Left lung (tissue), 10 donors: ENCODE results near the gene WNT2. TPM values are rescaled to one million over a fixed set of nuclear protein-coding genes. Genes with fewer than 3 reads are reported as not detected.

Experiments used
- ATAC-seq: fragments of 200-7000 bp; cut with Tn5 transposase; one replicate; pipeline ENCODE4 v1.9.1; 2020; ENCODE audit warnings: moderate library complexity
- DNase-seq, 4 donors: peaks; one replicate each; pipeline ENCODE4 v3.0.0-alpha.2; 2013 to 2020
- H3K27ac ChIP-seq, 2 donors: fragments of 200-600 bp; sonication (generic) in 1 of 2; one replicate each; pipeline versions ENCODE4 v1.5.0 to v1.8.0; 2020 to 2021
- H3K27me3 ChIP-seq, 2 donors: fragments of 200-600 bp; sonication (generic) in 1 of 2; one replicate each; pipeline versions ENCODE4 v1.5.0 to v1.8.0; 2020 to 2021
- H3K36me3 ChIP-seq, 2 donors: fragments of 200-600 bp; sonication (generic) in 1 of 2; one replicate each; pipeline versions ENCODE4 v1.5.0 to v1.8.0; 2020 to 2021
- H3K4me1 ChIP-seq, 2 donors: fragments of 200-600 bp; one replicate each; pipeline ENCODE4 v1.8.0; 2021
- H3K4me3 ChIP-seq, 2 donors: fragments of 200-600 bp; sonication (generic) in 1 of 2; one replicate each; pipeline versions ENCODE4 v1.5.0 to v1.8.0; 2020 to 2021; ENCODE audit warnings: mild to moderate bottlenecking in 1 of 2
- H3K9me3 ChIP-seq, 2 donors: fragments of 200-600 bp; sonication (generic) in 1 of 2; one replicate each; pipeline versions ENCODE4 v1.5.0 to v1.8.0; 2020 to 2021
- CTCF ChIP-seq, 2 donors: fragments of 200-600 bp; sonication (generic) in 1 of 2; IDR thresholded peaks; one replicate each; pipeline versions ENCODE4 v1.5.0 to v1.8.0; 2021; ENCODE audit warnings: antibody characterized with exemption in 2 of 2
- intact Hi-C, 2 donors: fragments of 100-400 bp; cut with DNase I; formaldehyde crosslinking; loops; one replicate each; pipeline versions ENCODE4 v1.11.2 to v1.14.2; 2022
- polyA plus RNA-seq, 6 donors: library from polyadenylated mRNA; unstranded; fragments of 120-200 nt; gene quantifications; one replicate each; pipeline ENCODE4 v1.2.1, GENCODE V29; 2013; ENCODE audit not compliant: insufficient read length in 6 of 6
- total RNA-seq, 2 donors: library from RNA; stranded (reverse); fragmentation: NEBNext Ultra II Directional; extraction: Animal tissue kit (Norgen Biotek cat#: 25700); gene quantifications; one replicate each; pipeline ENCODE4 v1.2.1, GENCODE V29; 2021
- donor health status: DM: no; HTN: yes; CAD: no.
- donor health status: DM: no; HTN: no; CAD: no.

Gene WNT2
- total and polyA plus RNA-seq, 8 donors: 21.7 to 158 (median 138) TPM

- Histone ChIP-seq H3K27me3 (no peaks in the 10 kb centered on the region), H3K27ac (peak overlapping the region; percentile 13), H3K4me3 (no peak overlapping the region), H3K4me1 (peaks cover 0 to 13% of the 10 kb centered on the region in 2 donors), H3K9me3 (no peaks in the 10 kb centered on the region), H3K36me3 (no peaks in the 10 kb centered on the region)
- ATAC-seq (peak; percentile 46), DNase-seq (no peak)
- intact Hi-C loops: no loop called here
- no peak for TF ChIP-seq CTCF (IDR thresholded peaks at IDR 0.05)
Measured at GRCh38 chr7:117282239-117282812, 40.5 kb downstream of the WNT2 start.

GRCh38 chr7:117281562-117281961 is 41.3 kb downstream of the WNT2 start:
- ATAC-seq (peak; percentile 87), DNase-seq (peak in 1 of 4 donors; percentile 19)
- Histone ChIP-seq H3K4me1 (peaks cover 0 to 13% of the 10 kb centered on the region in 2 donors), H3K36me3 (no peaks in the 10 kb centered on the region), H3K27ac (peak overlapping the region in 1 of 2 donors; percentile 63), H3K27me3 (no peaks in the 10 kb centered on the region), H3K4me3 (no peak overlapping the region), H3K9me3 (no peaks in the 10 kb centered on the region)
- intact Hi-C loops: no loop called here
- no peak for TF ChIP-seq CTCF (IDR thresholded peaks at IDR 0.05)

GRCh38 chr7:117279931-117280557 is 42.8 kb downstream of the WNT2 start:
- H3K4me1 ChIP-seq: peaks cover 0 to 13% of the 10 kb centered on the region in 2 donors
- no peaks in the 10 kb centered on the region for H3K27me3 ChIP-seq
- no peaks in the 10 kb centered on the region for H3K9me3 ChIP-seq
- TF ChIP-seq CTCF (IDR thresholded peaks at IDR 0.05): no peak
- peak overlapping the region; percentile 22 to 28 for H3K27ac ChIP-seq
- no peak overlapping the region for H3K4me3 ChIP-seq
- intact Hi-C loops: no loop called here
- DNase-seq (peak in 1 of 4 donors; percentile 16), ATAC-seq (peak; percentile 41)
- H3K36me3 ChIP-seq: no peaks in the 10 kb centered on the region

GRCh38 chr7:117279203-117279602 is 43.7 kb downstream of the WNT2 start:
- ATAC-seq: no peak
- no peaks in the 10 kb centered on the region for H3K36me3 ChIP-seq
- no peak overlapping the region for H3K27ac ChIP-seq
- no peak for TF ChIP-seq CTCF (IDR thresholded peaks at IDR 0.05)
- intact Hi-C loops: no loop called here
- H3K4me1 ChIP-seq: peaks cover 0 to 13% of the 10 kb centered on the region in 2 donors
- no peaks in the 10 kb centered on the region for H3K27me3 ChIP-seq
- H3K4me3 ChIP-seq: no peak overlapping the region
- H3K9me3 ChIP-seq: no peaks in the 10 kb centered on the region
- no peak for DNase-seq

GRCh38 chr7:117278040-117278439 is 44.8 kb downstream of the WNT2 start:
- DNase-seq: no peak
- intact Hi-C loops: no loop called here
- Histone ChIP-seq H3K4me1 (peaks cover 0 to 13% of the 10 kb centered on the region in 2 donors), H3K36me3 (no peaks in the 10 kb centered on the region), H3K27me3 (no peaks in the 10 kb centered on the region), H3K4me3 (no peak overlapping the region), H3K27ac (no peak overlapping the region), H3K9me3 (no peaks in the 10 kb centered on the region)
- ATAC-seq: no peak
- no peak for TF ChIP-seq CTCF (IDR thresholded peaks at IDR 0.05)
